Astrocyte of the cerebellum (primary cell): ENCODE data around the gene ITGA3.
A peak's percentile ranks its signal among the peaks of the same experiment; 100 is the strongest.

Experiments used
- DNase-seq: peaks from one replicate; pipeline ENCODE4 v3.0.0-alpha.2; 2011; ENCODE audit warnings: low read depth
- H3K4me3 ChIP-seq: 2 replicates; pipeline ENCODE4 v1.5.1; 2011; ENCODE audit warnings: mild to moderate bottlenecking, low read depth, low read length, moderate library complexity
- CTCF ChIP-seq: IDR thresholded peaks from 2 replicates; pipeline ENCODE4 v1.5.1; 2012; ENCODE audit warnings: low read length, low read depth, moderate library complexity, mild to moderate bottlenecking; ENCODE audit errors: missing control alignments
- in situ Hi-C: cut with HindIII; loops from 2 replicates; pipeline ENCODE4 v1.10.0; 2017; ENCODE audit warnings: low sequenced_read_pairs

Gene ITGA3

GRCh38 chr17:50128441-50129352 is 72.8 kb downstream of the ITGA3 start:
- peak overlapping the region; percentile 62 for H3K4me3 ChIP-seq
- DNase-seq, result no peak
- no peak for TF ChIP-seq CTCF
- in situ Hi-C loops, result no loop called here

- DNase-seq, result no peak
- peak overlapping the region; percentile 62 for H3K4me3 ChIP-seq
- in situ Hi-C loops, result no loop called here
- no peak for TF ChIP-seq CTCF
Observed at GRCh38 chr17:50129353-50129727, 73.4 kb downstream of the ITGA3 start.

- peak within 1 kb of the TSS; percentile 62 for H3K4me3 ChIP-seq
- DNase-seq, result no peak
- in situ Hi-C loops, result no loop called here
- no peak for TF ChIP-seq CTCF
Observed at GRCh38 chr17:50129728-50130558, 74.0 kb downstream of the ITGA3 start, which contains the start of gene SAMD14. TSS of gene SAMD14 (minus strand) at chr17:50130160. CDS start at chr17:50124959, 5,201 bp downstream.

- TF ChIP-seq CTCF, result no peak
- peak overlapping the region; percentile 62 for H3K4me3 ChIP-seq
- in situ Hi-C loops, result no loop called here
- no peak for DNase-seq
Observed at GRCh38 chr17:50130559-50131305, 74.8 kb downstream of the ITGA3 start.

GRCh38 chr17:50132104-50132794 is 76.3 kb downstream of the ITGA3 start:
- no peak for TF ChIP-seq CTCF
- in situ Hi-C loops, result no loop called here
- no peak overlapping the region for H3K4me3 ChIP-seq
- DNase-seq, result no peak
